Gastroesophageal sphincter (tissue), 3 donors: ENCODE data around the gene HSD11B1L.

ENCODE experiments used
- EP300 ChIP-seq: sonication (generic); formaldehyde crosslinking; IDR thresholded peaks from one replicate; pipeline ENCODE4 v1.6.1; 2017; ENCODE audit warnings: antibody characterized with exemption, mild to moderate bottlenecking
- POLR2A ChIP-seq, 2 donors: fragments of 450-650 bp; IDR thresholded peaks; one replicate each; pipeline ENCODE4 v1.6.1; 2017; ENCODE audit warnings: antibody characterized with exemption in 2 of 2, mild to moderate bottlenecking in 2 of 2, moderate library complexity in 1 of 2
- TF ChIP-seq, protein P1 (sequence below), 4 experiments: fragments of 200-600 bp in 2 of 4; fragments of 450-650 bp in 2 of 4; sonication (generic) in 1 of 4; IDR thresholded peaks; one replicate each; pipeline ENCODE4 v1.5.1; 2017 to 2019; ENCODE audit warnings: antibody characterized with exemption in 4 of 4, mild to moderate bottlenecking in 2 of 4, moderate library complexity in 2 of 4

DNA sequence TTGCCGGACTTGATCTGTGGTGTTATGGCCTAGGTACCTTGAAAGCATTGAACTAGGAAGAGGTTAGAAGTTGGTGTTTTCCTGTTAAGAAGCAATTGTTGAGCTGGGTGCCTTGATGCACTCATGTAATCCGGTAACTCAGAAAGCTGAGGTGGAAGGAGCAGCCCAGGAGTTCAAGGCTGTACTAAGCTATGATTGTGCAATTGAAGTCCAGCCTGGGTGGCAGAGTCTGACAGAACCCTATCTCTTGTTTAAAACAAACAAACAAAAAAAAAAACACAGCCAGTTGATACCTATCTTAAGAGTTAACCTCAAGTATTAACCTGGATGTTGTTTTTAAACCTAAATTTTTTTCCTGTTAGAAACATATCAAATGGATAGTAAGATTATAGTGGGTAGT, 38.6 kb upstream of the HSD11B1L start:
- TF ChIP-seq POLR2A (IDR thresholded peaks at IDR 0.05) (no peak), EP300 (no peak)
- TF ChIP-seq, protein P1, sequence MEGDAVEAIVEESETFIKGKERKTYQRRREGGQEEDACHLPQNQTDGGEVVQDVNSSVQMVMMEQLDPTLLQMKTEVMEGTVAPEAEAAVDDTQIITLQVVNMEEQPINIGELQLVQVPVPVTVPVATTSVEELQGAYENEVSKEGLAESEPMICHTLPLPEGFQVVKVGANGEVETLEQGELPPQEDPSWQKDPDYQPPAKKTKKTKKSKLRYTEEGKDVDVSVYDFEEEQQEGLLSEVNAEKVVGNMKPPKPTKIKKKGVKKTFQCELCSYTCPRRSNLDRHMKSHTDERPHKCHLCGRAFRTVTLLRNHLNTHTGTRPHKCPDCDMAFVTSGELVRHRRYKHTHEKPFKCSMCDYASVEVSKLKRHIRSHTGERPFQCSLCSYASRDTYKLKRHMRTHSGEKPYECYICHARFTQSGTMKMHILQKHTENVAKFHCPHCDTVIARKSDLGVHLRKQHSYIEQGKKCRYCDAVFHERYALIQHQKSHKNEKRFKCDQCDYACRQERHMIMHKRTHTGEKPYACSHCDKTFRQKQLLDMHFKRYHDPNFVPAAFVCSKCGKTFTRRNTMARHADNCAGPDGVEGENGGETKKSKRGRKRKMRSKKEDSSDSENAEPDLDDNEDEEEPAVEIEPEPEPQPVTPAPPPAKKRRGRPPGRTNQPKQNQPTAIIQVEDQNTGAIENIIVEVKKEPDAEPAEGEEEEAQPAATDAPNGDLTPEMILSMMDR (IDR thresholded peaks at IDR 0.05) = no peak
